SK-N-SH (cell line): ENCODE measurements around the gene AFF3. TPM values are rescaled to one million over a fixed set of nuclear protein-coding genes. Genes with fewer than 3 reads are reported as not detected.

Experiments
- CTCF ChIA-PET: fragments of 300-600, 350-600 bp; formaldehyde crosslinking; extraction: SDS; loops from one replicate; lab custom pipeline; 2021; lab: Yijun Ruan, JAX
- POLR2A ChIA-PET: fragments of 350-600 bp; sonication (Branson Sonifier 250); formaldehyde crosslinking; extraction: SDS; loops from one replicate; lab custom pipeline; 2020; ENCODE audit warnings: antibody characterized with exemption, inconsistent platforms; lab: Yijun Ruan, JAX
- DNase-seq: peaks from one replicate; pipeline ENCODE4 v3.0.0; 2012
- H2AFZ ChIP-seq: fragments of 200-600 bp; sonication (generic); 2 replicates; pipeline ENCODE4 v1.8.1; 2016; ENCODE audit warnings: antibody characterized with exemption, mild to moderate bottlenecking, low read depth
- H3F3A ChIP-seq: fragments of 200-600 bp; sonication (generic); replicated peaks from 2 replicates; pipeline ENCODE3; 2016; ENCODE audit warnings: antibody characterized with exemption, mild to moderate bottlenecking; ENCODE audit not compliant: insufficient read depth
- H3K27ac ChIP-seq, 2 experiments: fragments of 200-500 bp in 1 of 2; fragments of 200-600 bp in 1 of 2; sonication (Bioruptor generic) in 1 of 2; sonication (generic), shearing (Covaris generic) in 1 of 2; 2 replicates each; pipeline versions ENCODE4 v1.5.1 to v1.6.1; 2014 to 2016; ENCODE audit warnings: low read depth in 2 of 2, inconsistent platforms in 1 of 2, low read length in 1 of 2, mild to moderate bottlenecking in 1 of 2, mixed read lengths in 1 of 2
- H3K27me3 ChIP-seq: fragments of 200-600 bp; sonication (generic), shearing (Covaris generic); 2 replicates; pipeline ENCODE4 v1.6.1; 2016; ENCODE audit warnings: mixed run types; ENCODE audit not compliant: insufficient read depth
- H3K36me3 ChIP-seq, 2 experiments: fragments of 200-500 bp in 1 of 2; fragments of 200-600 bp in 1 of 2; sonication (Bioruptor generic) in 1 of 2; sonication (generic) in 1 of 2; replicated peaks in 1 of 2; 2 replicates each; pipeline versions ENCODE3 to v1.5.1; 2014 to 2016; ENCODE audit warnings: low read length in 1 of 2, mild to moderate bottlenecking in 1 of 2; ENCODE audit not compliant: insufficient read depth in 2 of 2, control insufficient read depth in 1 of 2
- H3K4me1 ChIP-seq, 2 experiments: fragments of 200-500 bp in 1 of 2; fragments of 200-600 bp in 1 of 2; sonication (Bioruptor generic) in 1 of 2; sonication (generic), shearing (Covaris generic) in 1 of 2; 2 replicates each; pipeline versions ENCODE4 v1.5.1 to v1.6.1; 2014 to 2016; ENCODE audit warnings: low read depth in 1 of 2, low read length in 1 of 2, mixed run types in 1 of 2; ENCODE audit not compliant: insufficient read depth in 2 of 2, control insufficient read depth in 1 of 2
- H3K4me2 ChIP-seq: fragments of 200-600 bp; sonication (generic), shearing (Covaris generic); 2 replicates; pipeline ENCODE4 v1.6.1; 2017; ENCODE audit warnings: mixed run types
- H3K4me3 ChIP-seq, 2 experiments: fragments of 200-500 bp in 1 of 2; fragments of 200-600 bp in 1 of 2; sonication (Bioruptor generic) in 1 of 2; sonication (generic), shearing (Covaris generic) in 1 of 2; 2 replicates each; pipeline versions ENCODE4 v1.5.1 to v1.8.1; 2014 to 2016; ENCODE audit warnings: low read depth in 2 of 2, inconsistent platforms in 1 of 2, low read length in 1 of 2, mild to moderate bottlenecking in 1 of 2, mixed read lengths in 1 of 2, moderate library complexity in 1 of 2
- H3K79me2 ChIP-seq: fragments of 200-600 bp; sonication (generic); 2 replicates; pipeline ENCODE4 v1.8.1; 2017; ENCODE audit warnings: mild to moderate bottlenecking; ENCODE audit not compliant: insufficient read depth
- H3K9ac ChIP-seq: fragments of 200-600 bp; sonication (generic); 2 replicates; pipeline ENCODE4 v1.6.1; 2017; ENCODE audit warnings: mixed run types
- H3K9me2 ChIP-seq: fragments of 200-600 bp; sonication (generic); 2 replicates; pipeline ENCODE4 v1.6.1; 2017; ENCODE audit warnings: mixed run types
- H3K9me3 ChIP-seq: fragments of 200-600 bp; sonication (generic); 2 replicates; pipeline ENCODE4 v1.6.1; 2017; ENCODE audit warnings: mixed run types, mild to moderate bottlenecking, moderate library complexity
- H4K20me1 ChIP-seq: fragments of 200-600 bp; sonication (generic); 2 replicates; pipeline ENCODE4 v1.6.1; 2017; ENCODE audit warnings: mild to moderate bottlenecking, mixed run types; ENCODE audit not compliant: insufficient read depth
- CHD2 ChIP-seq: fragments of 150-350 bp; IDR thresholded peaks from 2 replicates; pipeline ENCODE4 v1.6.1; 2018; ENCODE audit warnings: low read length; ENCODE audit not compliant: partially characterized antibody
- ELF1 ChIP-seq: IDR thresholded peaks from 2 replicates; pipeline ENCODE4 v1.4.0; 2012
- EZH2phosphoT487 ChIP-seq: fragments of 200-600 bp; sonication (generic); IDR thresholded peaks from 2 replicates; pipeline ENCODE4 v1.6.1; 2017; ENCODE audit warnings: low read depth, mixed run types, mild to moderate bottlenecking, antibody characterized with exemption, moderate library complexity, borderline replicate concordance
- FOSL2 ChIP-seq: IDR thresholded peaks from 2 replicates; pipeline ENCODE4 v1.4.0; 2012; ENCODE audit warnings: low read depth, mild to moderate bottlenecking, moderate library complexity, borderline replicate concordance
- FOXJ3 ChIP-seq: sonication (generic); formaldehyde crosslinking; IDR thresholded peaks from 2 replicates; pipeline ENCODE4 v1.5.1; 2020; ENCODE audit warnings: mild to moderate bottlenecking, missing genetic modification reagents
- GABPA ChIP-seq: IDR thresholded peaks from 2 replicates; pipeline ENCODE4 v1.4.0; 2012; ENCODE audit warnings: low read depth, mild to moderate bottlenecking
- IRF3 ChIP-seq: fragments of 150-350 bp; IDR thresholded peaks from 2 replicates; pipeline ENCODE4 v1.6.1; 2016; ENCODE audit warnings: mild to moderate bottlenecking, low read depth, low read length
- MAX ChIP-seq: IDR thresholded peaks from 2 replicates; pipeline ENCODE4 v1.4.0; 2012; ENCODE audit warnings: low read depth
- MEF2A ChIP-seq: IDR thresholded peaks from 2 replicates; pipeline ENCODE4 v1.4.0; 2012; ENCODE audit warnings: low read depth, borderline replicate concordance
- MXI1 ChIP-seq: IDR thresholded peaks from 2 replicates; pipeline ENCODE4 v1.6.1; 2012; ENCODE audit warnings: mild to moderate bottlenecking, low read depth, low read length, improper control_type of control experiment
- NFIC ChIP-seq: IDR thresholded peaks from 2 replicates; pipeline ENCODE4 v1.4.0; 2012; ENCODE audit warnings: borderline replicate concordance
- NRF1 ChIP-seq: IDR thresholded peaks from 2 replicates; pipeline ENCODE4 v1.6.1; 2012; ENCODE audit warnings: low read depth, mild to moderate bottlenecking, low read length
- POLR2AphosphoS5 ChIP-seq: IDR thresholded peaks from 2 replicates; pipeline ENCODE4 v1.6.1; 2012; ENCODE audit warnings: low read depth, low read length
- RFX5 ChIP-seq: IDR thresholded peaks from 2 replicates; pipeline ENCODE4 v1.6.1; 2012; ENCODE audit warnings: mild to moderate bottlenecking, improper control_type of control experiment, low read length
- SIN3A ChIP-seq: IDR thresholded peaks from 2 replicates; pipeline ENCODE4 v1.6.1; 2012; ENCODE audit warnings: low read depth, mild to moderate bottlenecking, low read length, moderate library complexity, borderline replicate concordance
- SMC3 ChIP-seq: IDR thresholded peaks from 2 replicates; pipeline ENCODE4 v1.6.1; 2012; ENCODE audit warnings: low read depth, low read length, improper control_type of control experiment
- TCF12 ChIP-seq: IDR thresholded peaks from 2 replicates; pipeline ENCODE4 v1.4.0; 2012
- TEAD4 ChIP-seq: IDR thresholded peaks from 2 replicates; pipeline ENCODE4 v1.4.0; 2012; ENCODE audit warnings: mild to moderate bottlenecking, borderline replicate concordance; ENCODE audit not compliant: insufficient read depth
- YY1 ChIP-seq: IDR thresholded peaks from 2 replicates; pipeline ENCODE4 v1.4.0; 2012; ENCODE audit warnings: low read depth, mild to moderate bottlenecking
- WGBS: methylation state at CpG from one replicate; pipeline ENCODE4 v1.1.6; 2017; ENCODE audit warnings: low lambda C conversion rate; 5-methylcytosine and 5-hydroxymethylcytosine counted together
- polyA plus RNA-seq, 3 experiments: library from polyadenylated mRNA; depleted of rRNA; stranded (reverse); fragments of >200 nt; gene quantifications; 2 replicates each; pipeline ENCODE4 v1.2.3, GENCODE V29; 2012
- TF ChIP-seq, protein P1 (sequence below): IDR thresholded peaks from 2 replicates; pipeline ENCODE4; 2012

The AFF3 gene
- polyA plus RNA-seq, 1 of the 3 experiments (the other 2 are of a cell fraction) = 0.36 TPM

GRCh38 chr2:99552529-99552928 lies 589.9 kb downstream of the AFF3 start:
- H3K27me3 ChIP-seq = no peaks in the 10 kb centered on the region
- no peak overlapping the region for H3K27ac ChIP-seq
- TF ChIP-seq MXI1 = 0 out of 2 replicates have a peak, but pooled peaks have one; percentile 19
- TF ChIP-seq, protein P1, sequence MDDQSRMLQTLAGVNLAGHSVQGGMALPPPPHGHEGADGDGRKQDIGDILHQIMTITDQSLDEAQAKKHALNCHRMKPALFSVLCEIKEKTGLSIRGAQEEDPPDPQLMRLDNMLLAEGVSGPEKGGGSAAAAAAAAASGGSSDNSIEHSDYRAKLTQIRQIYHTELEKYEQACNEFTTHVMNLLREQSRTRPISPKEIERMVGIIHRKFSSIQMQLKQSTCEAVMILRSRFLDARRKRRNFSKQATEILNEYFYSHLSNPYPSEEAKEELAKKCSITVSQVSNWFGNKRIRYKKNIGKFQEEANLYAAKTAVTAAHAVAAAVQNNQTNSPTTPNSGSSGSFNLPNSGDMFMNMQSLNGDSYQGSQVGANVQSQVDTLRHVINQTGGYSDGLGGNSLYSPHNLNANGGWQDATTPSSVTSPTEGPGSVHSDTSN = no peak
- no peak for TF ChIP-seq ELF1
- TF ChIP-seq SIN3A = no peak
- no peak overlapping the region for H3K4me2 ChIP-seq
- no peaks in the 10 kb centered on the region for H3K9me2 ChIP-seq
- POLR2A ChIA-PET = no interaction called here
- no peak overlapping the region for H3K9ac ChIP-seq
- no peaks in the 10 kb centered on the region for H4K20me1 ChIP-seq
- no peaks in the 10 kb centered on the region for H3K36me3 ChIP-seq
- WGBS = 44% methylated on average over 2 of the region's 2 CpGs
- no peak overlapping the region for H3K4me3 ChIP-seq
- no peak overlapping the region for H2AFZ ChIP-seq
- peaks cover 0 to 6% of the 10 kb centered on the region in 2 experiments; a peak in 1 of 4 replicates for H3K4me1 ChIP-seq
- CTCF ChIA-PET = interaction anchor here (0.7 to 5.3 kb wide), 2 partner anchors 14 to 709 kb away, joined by 3 to 35 read pairs; no protein-coding TSS in a partner anchor
- peak; percentile 29 for DNase-seq
- H3F3A ChIP-seq = no peaks in the 10 kb centered on the region
- H3K79me2 ChIP-seq = no peaks in the 10 kb centered on the region
- H3K9me3 ChIP-seq = no peaks in the 10 kb centered on the region

GRCh38 chr2:99550368-99550767 lies 592.0 kb downstream of the AFF3 start:
- Histone ChIP-seq H3K4me2 (no peak overlapping the region), H3K27me3 (no peaks in the 10 kb centered on the region), H3K9me2 (no peaks in the 10 kb centered on the region), H3K9me3 (no peaks in the 10 kb centered on the region), H3F3A (no peaks in the 10 kb centered on the region), H3K36me3 (no peaks in the 10 kb centered on the region), H3K9ac (no peak overlapping the region), H2AFZ (no peak overlapping the region), H3K79me2 (no peaks in the 10 kb centered on the region), H3K27ac (no peak overlapping the region), H3K4me3 (no peak overlapping the region), H3K4me1 (peaks cover 0 to 6% of the 10 kb centered on the region in 2 experiments; a peak in 1 of 4 replicates), H4K20me1 (no peaks in the 10 kb centered on the region)
- ChIA-PET POLR2A (no interaction called here), CTCF (interaction anchor here (0.7 to 5.3 kb wide), 3 partner anchors 8 to 711 kb away, joined by 3 to 35 read pairs (median 8); no protein-coding TSS in a partner anchor)
- no peak for DNase-seq
- TF ChIP-seq TCF12 = no peak
- no peak for TF ChIP-seq MXI1
- no peak for TF ChIP-seq ELF1
- TF ChIP-seq FOXJ3 (CRISPR knock-in tag) = no peak
- TF ChIP-seq IRF3 = no peak
- TF ChIP-seq GABPA = no peak
- 72% methylated on average over 5 of the region's 5 CpGs for WGBS

DNA sequence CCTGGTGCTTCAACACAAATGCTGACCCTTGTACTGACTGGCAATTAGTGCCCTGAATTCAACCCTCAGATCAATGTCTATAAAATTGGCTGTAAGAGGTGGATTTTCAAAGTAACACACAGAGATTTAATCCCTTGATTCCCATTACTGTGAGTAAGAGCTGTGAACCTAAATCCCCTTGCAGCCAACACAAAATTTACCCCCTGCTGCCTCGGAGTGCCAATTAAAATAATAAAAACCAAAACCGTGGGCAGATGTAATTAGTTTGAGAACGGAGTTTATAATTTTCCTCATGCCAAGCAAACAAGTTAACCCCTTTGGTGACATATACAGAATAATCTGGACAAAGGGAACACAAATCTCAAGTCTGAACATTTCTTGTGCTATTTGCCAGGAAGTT lies 596.8 kb downstream of the AFF3 start:
- H4K20me1 ChIP-seq = no peaks in the 10 kb centered on the region
- ChIA-PET CTCF (interaction anchor here (0.6 to 1.0 kb wide), 3 partner anchors 14 to 717 kb away, joined by 3 read pairs; no protein-coding TSS in a partner anchor), POLR2A (no interaction called here)
- no peaks in the 10 kb centered on the region for H3K9me3 ChIP-seq
- no peaks in the 10 kb centered on the region; the same call in 1 of the 2 replicates for H3K27me3 ChIP-seq
- H3F3A ChIP-seq = no peaks in the 10 kb centered on the region
- H2AFZ ChIP-seq = no peak overlapping the region
- H3K36me3 ChIP-seq = no peaks in the 10 kb centered on the region
- H3K4me1 ChIP-seq = no peaks in the 10 kb centered on the region
- H3K9ac ChIP-seq = no peak overlapping the region
- H3K27ac ChIP-seq = no peak overlapping the region
- WGBS = 30% methylated on average over 3 of the region's 3 CpGs
- no peak overlapping the region for H3K4me3 ChIP-seq
- H3K79me2 ChIP-seq = no peaks in the 10 kb centered on the region
- no peak for DNase-seq
- TF ChIP-seq YY1 = no peak
- no peak for TF ChIP-seq MEF2A
- no peak for TF ChIP-seq EZH2phosphoT487
- TF ChIP-seq, protein P1 = no peak
- no peak for TF ChIP-seq FOXJ3 (CRISPR knock-in tag)
- no peak for TF ChIP-seq FOSL2
- TF ChIP-seq SMC3 = no peak
- no peak for TF ChIP-seq POLR2AphosphoS5
- TF ChIP-seq CHD2 = no peak
- TF ChIP-seq NRF1 = no peak
- TF ChIP-seq TEAD4 = no peak
- TF ChIP-seq NFIC = no peak
- no peak for TF ChIP-seq MAX
- no peak for TF ChIP-seq RFX5
- H3K9me2 ChIP-seq = no peaks in the 10 kb centered on the region
- no peak overlapping the region for H3K4me2 ChIP-seq
